ENCODE measurements around the gene AP5S1. TPM values are rescaled to one million over a fixed set of nuclear protein-coding genes. Genes with fewer than 3 reads are reported as not detected.

AP5S1 gene
- total and polyA plus RNA-seq, 10 of the 15 experiments (the other 5 are each of a cell fraction or from before 2014, with no cell fraction given): 3.8 to 13.2 (median 7.8) TPM

Other genes starting within 250 kb of the AP5S1 start
Only the 7 nearest of the 11 such genes appear.
- gene HSPA12B, start 87.9 kb upstream of the AP5S1 start, total RNA-seq (2014; rRNA removed): not detected in 2 replicates
- not detected in 2 replicates for gene HSPA12B, start 87.9 kb upstream of the AP5S1 start, total RNA-seq (2014; rRNA removed; fragmentation: Illumina TruSeq; extraction: Trizol)
- not detected in 2 replicates for gene HSPA12B, start 87.9 kb upstream of the AP5S1 start, total RNA-seq (2021)
- not detected in 2 replicates for gene HSPA12B, start 87.9 kb upstream of the AP5S1 start, polyA plus RNA-seq (2011; rRNA removed)
- not detected in 2 replicates for gene HSPA12B, start 87.9 kb upstream of the AP5S1 start, polyA plus RNA-seq (2014; fragmentation: Illumina TruSeq; extraction: Trizol)
- not detected for gene HSPA12B, start 87.9 kb upstream of the AP5S1 start, polyA plus RNA-seq (2014; fragmentation: Nextera tagmentation; extraction: Ambion mirVana)
- not detected in 2 replicates for gene HSPA12B, start 87.9 kb upstream of the AP5S1 start, polyA plus RNA-seq (2014; rRNA removed)
- under 1 TPM in 1 of 2 experiments, not detected in 1; 0.08 TPM for gene HSPA12B, start 87.9 kb upstream of the AP5S1 start, polyA plus RNA-seq (2016; fragmentation: Nextera tagmentation; extraction: Ambion mirVana)
- gene ADISSP, start 52.8 kb upstream of the AP5S1 start, total RNA-seq (2014; rRNA removed): 59.2 and 64.5 TPM in 2 replicates
- gene ADISSP, start 52.8 kb upstream of the AP5S1 start, total RNA-seq (2014; rRNA removed; fragmentation: Illumina TruSeq; extraction: Trizol): 25.2 and 27.1 TPM in 2 replicates
- 65.9 and 67.5 TPM in 2 replicates for gene ADISSP, start 52.8 kb upstream of the AP5S1 start, total RNA-seq (2021)
- 6.9 and 22.6 TPM in 2 replicates for gene ADISSP, start 52.8 kb upstream of the AP5S1 start, polyA plus RNA-seq (2011; rRNA removed)
- 2.3 and 17.5 TPM in 2 replicates for gene ADISSP, start 52.8 kb upstream of the AP5S1 start, polyA plus RNA-seq (2014; fragmentation: Illumina TruSeq; extraction: Trizol)
- gene ADISSP, start 52.8 kb upstream of the AP5S1 start, polyA plus RNA-seq (2014; fragmentation: Nextera tagmentation; extraction: Ambion mirVana): 1 to 10 TPM in 1 of 2 experiments, under 1 TPM in 1; 0.80 to 7.6 TPM
- 50.2 and 62.0 TPM in 2 replicates for gene ADISSP, start 52.8 kb upstream of the AP5S1 start, polyA plus RNA-seq (2014; rRNA removed)
- gene ADISSP, start 52.8 kb upstream of the AP5S1 start, polyA plus RNA-seq (2016; fragmentation: Nextera tagmentation; extraction: Ambion mirVana): 10 to 100 TPM; 90.8 to 96.3 TPM
- gene SPEF1, start 39.1 kb upstream of the AP5S1 start, total RNA-seq (2014; rRNA removed): not detected in 2 replicates
- not detected in 2 replicates for gene SPEF1, start 39.1 kb upstream of the AP5S1 start, total RNA-seq (2014; rRNA removed; fragmentation: Illumina TruSeq; extraction: Trizol)
- gene SPEF1, start 39.1 kb upstream of the AP5S1 start, total RNA-seq (2021): not detected in 2 replicates
- gene SPEF1, start 39.1 kb upstream of the AP5S1 start, polyA plus RNA-seq (2011; rRNA removed): not detected in 2 replicates
- not detected in 2 replicates for gene SPEF1, start 39.1 kb upstream of the AP5S1 start, polyA plus RNA-seq (2014; fragmentation: Illumina TruSeq; extraction: Trizol)
- gene SPEF1, start 39.1 kb upstream of the AP5S1 start, polyA plus RNA-seq (2014; fragmentation: Nextera tagmentation; extraction: Ambion mirVana): not detected
- gene SPEF1, start 39.1 kb upstream of the AP5S1 start, polyA plus RNA-seq (2014; rRNA removed): 0.06 and 0.12 TPM in 2 replicates
- not detected for gene SPEF1, start 39.1 kb upstream of the AP5S1 start, polyA plus RNA-seq (2016; fragmentation: Nextera tagmentation; extraction: Ambion mirVana)
- gene CENPB, start 33.8 kb upstream of the AP5S1 start, total RNA-seq (2014; rRNA removed): 56.6 and 68.6 TPM in 2 replicates
- gene CENPB, start 33.8 kb upstream of the AP5S1 start, total RNA-seq (2014; rRNA removed; fragmentation: Illumina TruSeq; extraction: Trizol): 24.4 and 27.6 TPM in 2 replicates
- 68.3 and 71.2 TPM in 2 replicates for gene CENPB, start 33.8 kb upstream of the AP5S1 start, total RNA-seq (2021)
- gene CENPB, start 33.8 kb upstream of the AP5S1 start, polyA plus RNA-seq (2011; rRNA removed): 4.3 and 7.1 TPM in 2 replicates
- 10.9 and 20.9 TPM in 2 replicates for gene CENPB, start 33.8 kb upstream of the AP5S1 start, polyA plus RNA-seq (2014; fragmentation: Illumina TruSeq; extraction: Trizol)
- gene CENPB, start 33.8 kb upstream of the AP5S1 start, polyA plus RNA-seq (2014; fragmentation: Nextera tagmentation; extraction: Ambion mirVana): under 1 TPM; 0.16 to 0.29 TPM
- 35.5 and 44.8 TPM in 2 replicates for gene CENPB, start 33.8 kb upstream of the AP5S1 start, polyA plus RNA-seq (2014; rRNA removed)
- 1 to 10 TPM; 1.6 to 2.4 TPM for gene CENPB, start 33.8 kb upstream of the AP5S1 start, polyA plus RNA-seq (2016; fragmentation: Nextera tagmentation; extraction: Ambion mirVana)
- 18.5 and 20.7 TPM in 2 replicates for gene CDC25B, start 24.2 kb upstream of the AP5S1 start, total RNA-seq (2014; rRNA removed)
- gene CDC25B, start 24.2 kb upstream of the AP5S1 start, total RNA-seq (2014; rRNA removed; fragmentation: Illumina TruSeq; extraction: Trizol): 11.2 and 13.0 TPM in 2 replicates
- gene CDC25B, start 24.2 kb upstream of the AP5S1 start, total RNA-seq (2021): 58.8 and 58.9 TPM in 2 replicates
- 11.2 and 20.2 TPM in 2 replicates for gene CDC25B, start 24.2 kb upstream of the AP5S1 start, polyA plus RNA-seq (2011; rRNA removed)
- gene CDC25B, start 24.2 kb upstream of the AP5S1 start, polyA plus RNA-seq (2014; fragmentation: Illumina TruSeq; extraction: Trizol): 25.1 and 36.9 TPM in 2 replicates
- gene CDC25B, start 24.2 kb upstream of the AP5S1 start, polyA plus RNA-seq (2014; fragmentation: Nextera tagmentation; extraction: Ambion mirVana): 1 to 10 TPM; 4.6 to 8.6 TPM
- gene CDC25B, start 24.2 kb upstream of the AP5S1 start, polyA plus RNA-seq (2014; rRNA removed): 37.0 and 44.2 TPM in 2 replicates
- 10 to 100 TPM; 28.4 to 28.7 TPM for gene CDC25B, start 24.2 kb upstream of the AP5S1 start, polyA plus RNA-seq (2016; fragmentation: Nextera tagmentation; extraction: Ambion mirVana)
- 15.2 and 16.2 TPM in 2 replicates for gene MAVS, start 26.3 kb downstream of the AP5S1 start, total RNA-seq (2014; rRNA removed)
- gene MAVS, start 26.3 kb downstream of the AP5S1 start, total RNA-seq (2014; rRNA removed; fragmentation: Illumina TruSeq; extraction: Trizol): 10.9 and 11.7 TPM in 2 replicates
- gene MAVS, start 26.3 kb downstream of the AP5S1 start, total RNA-seq (2021): 23.5 and 25.2 TPM in 2 replicates
- 7.6 and 10.0 TPM in 2 replicates for gene MAVS, start 26.3 kb downstream of the AP5S1 start, polyA plus RNA-seq (2011; rRNA removed)
- 14.5 and 15.6 TPM in 2 replicates for gene MAVS, start 26.3 kb downstream of the AP5S1 start, polyA plus RNA-seq (2014; fragmentation: Illumina TruSeq; extraction: Trizol)
- 1 to 10 TPM; 1.6 to 2.0 TPM for gene MAVS, start 26.3 kb downstream of the AP5S1 start, polyA plus RNA-seq (2014; fragmentation: Nextera tagmentation; extraction: Ambion mirVana)
- 17.5 and 18.7 TPM in 2 replicates for gene MAVS, start 26.3 kb downstream of the AP5S1 start, polyA plus RNA-seq (2014; rRNA removed)
- gene MAVS, start 26.3 kb downstream of the AP5S1 start, polyA plus RNA-seq (2016; fragmentation: Nextera tagmentation; extraction: Ambion mirVana): 10 to 100 TPM; 12.4 to 12.9 TPM
- gene PANK2, start 68.8 kb downstream of the AP5S1 start, total RNA-seq (2014; rRNA removed): 34.3 and 40.9 TPM in 2 replicates
- 38.5 and 41.1 TPM in 2 replicates for gene PANK2, start 68.8 kb downstream of the AP5S1 start, total RNA-seq (2014; rRNA removed; fragmentation: Illumina TruSeq; extraction: Trizol)
- gene PANK2, start 68.8 kb downstream of the AP5S1 start, total RNA-seq (2021): 37.7 and 39.6 TPM in 2 replicates
- gene PANK2, start 68.8 kb downstream of the AP5S1 start, polyA plus RNA-seq (2011; rRNA removed): 31.7 and 45.1 TPM in 2 replicates
- 32.4 and 43.6 TPM in 2 replicates for gene PANK2, start 68.8 kb downstream of the AP5S1 start, polyA plus RNA-seq (2014; fragmentation: Illumina TruSeq; extraction: Trizol)
- 10 to 100 TPM; 13.2 to 16.3 TPM for gene PANK2, start 68.8 kb downstream of the AP5S1 start, polyA plus RNA-seq (2014; fragmentation: Nextera tagmentation; extraction: Ambion mirVana)
- gene PANK2, start 68.8 kb downstream of the AP5S1 start, polyA plus RNA-seq (2014; rRNA removed): 24.9 and 28.3 TPM in 2 replicates
- 10 to 100 TPM; 39.5 to 43.4 TPM for gene PANK2, start 68.8 kb downstream of the AP5S1 start, polyA plus RNA-seq (2016; fragmentation: Nextera tagmentation; extraction: Ambion mirVana)